ENCODE measurements around the gene SHLD2.
"Not testable (repeated sequence)": the region's sequence is repeated elsewhere in the genome, so short reads cannot be mapped to it uniquely, and the experiment has no call there.

Gene SHLD2

GRCh38 chr10:87142230-87143108, 47.5 kb downstream of the SHLD2 start:
- not testable (repeated sequence) for DNase-seq

DNA sequence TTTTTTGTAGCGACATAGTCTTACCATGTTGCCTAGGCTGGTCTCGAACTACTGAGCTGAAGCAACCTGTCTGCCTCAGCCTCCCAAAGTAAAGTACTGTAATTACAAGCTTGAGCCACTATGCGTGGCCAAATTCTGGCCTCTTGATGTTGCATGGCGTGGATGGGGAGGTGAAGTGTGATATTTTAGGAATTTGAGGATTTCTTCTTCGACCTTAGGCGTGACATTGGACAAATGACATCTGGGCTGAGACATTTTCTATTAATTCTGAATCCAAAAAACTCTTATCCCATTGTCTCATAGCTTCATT, 48.1 kb downstream of the SHLD2 start:
- not testable (repeated sequence) for DNase-seq

- not testable (repeated sequence) for DNase-seq
Observed at GRCh38 chr10:87145598-87145997, 50.6 kb downstream of the SHLD2 start.

DNA sequence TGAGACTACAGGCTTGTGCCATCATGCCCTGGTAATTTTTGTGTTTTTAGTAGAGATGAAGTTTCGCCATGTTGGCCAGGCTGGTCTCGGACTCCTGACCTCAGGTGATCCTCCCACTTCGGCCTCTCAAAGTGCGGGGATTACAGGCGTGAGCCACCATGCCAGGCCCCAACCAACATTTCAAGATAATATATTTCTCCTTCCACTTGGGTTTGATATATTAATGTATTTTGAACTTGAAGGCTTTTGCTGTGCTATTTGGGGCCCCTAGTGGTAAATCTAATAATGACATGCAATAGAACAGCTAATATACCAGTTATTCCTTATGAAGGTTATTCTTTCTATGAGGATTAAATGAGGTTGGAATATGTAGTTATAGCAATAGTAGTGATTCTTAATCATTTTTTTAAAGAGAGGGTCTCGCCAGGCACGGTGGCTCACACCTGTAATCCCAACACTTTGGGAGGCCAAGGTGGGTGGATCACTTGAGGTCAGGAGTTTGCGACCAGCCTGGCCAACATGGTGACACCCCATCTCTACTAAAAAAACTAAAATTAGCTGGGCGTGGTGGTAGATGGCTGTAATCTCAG, 54.1 kb downstream of the SHLD2 start:
- DNase-seq = not testable (repeated sequence)

- DNase-seq = not testable (repeated sequence)
Observed at GRCh38 chr10:87151516-87151915, 56.5 kb downstream of the SHLD2 start.

GRCh38 chr10:87156841-87157240, 61.8 kb downstream of the SHLD2 start:
- not testable (repeated sequence) for DNase-seq

- DNase-seq = not testable (repeated sequence)
Observed at GRCh38 chr10:87157821-87158220, 62.8 kb downstream of the SHLD2 start.

GRCh38 chr10:87162703-87163293, 67.8 kb downstream of the SHLD2 start:
- not testable (repeated sequence) for DNase-seq

GRCh38 chr10:87163414-87163813, 68.4 kb downstream of the SHLD2 start:
- not testable (repeated sequence) for DNase-seq

DNA sequence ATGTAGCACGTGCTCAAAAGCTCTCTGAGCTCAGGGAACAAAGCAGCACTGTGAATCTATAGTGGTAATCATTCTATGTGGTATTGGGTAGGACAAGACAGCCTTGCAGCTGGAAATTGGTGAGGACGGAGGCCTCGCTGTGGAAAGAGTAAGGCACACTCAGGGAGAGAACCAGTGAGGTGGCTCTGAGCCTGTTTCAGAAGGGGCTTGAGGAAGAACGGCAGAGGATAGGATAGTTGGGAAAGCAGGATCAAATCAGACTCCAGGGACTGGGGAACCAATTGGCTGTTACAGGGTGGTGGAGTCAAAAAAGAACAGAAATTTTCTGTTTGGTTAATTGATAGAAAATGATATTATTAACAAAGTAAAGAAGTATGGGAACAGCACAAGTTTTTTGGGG, 74.9 kb downstream of the SHLD2 start:
- DNase-seq = not testable (repeated sequence)

DNA sequence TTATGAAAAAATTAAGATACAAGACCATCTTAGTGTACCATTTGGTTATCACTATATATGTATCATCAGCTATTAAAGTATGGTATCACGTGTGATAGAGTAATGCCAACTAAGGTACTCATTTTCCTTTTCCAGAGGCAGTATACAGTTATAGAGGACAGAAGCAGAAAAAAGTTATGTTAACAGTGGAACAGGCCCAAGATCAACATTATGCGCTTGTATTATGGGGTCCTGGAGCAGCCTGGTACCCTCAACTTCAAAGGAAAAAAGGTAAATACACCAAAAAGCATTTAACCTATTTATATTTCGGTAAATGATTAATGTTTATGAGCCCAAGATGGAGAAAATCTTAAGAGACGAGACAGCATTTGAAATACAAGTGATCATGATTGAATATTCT, 75.7 kb downstream of the SHLD2 start:
- not testable (repeated sequence) for DNase-seq

DNA sequence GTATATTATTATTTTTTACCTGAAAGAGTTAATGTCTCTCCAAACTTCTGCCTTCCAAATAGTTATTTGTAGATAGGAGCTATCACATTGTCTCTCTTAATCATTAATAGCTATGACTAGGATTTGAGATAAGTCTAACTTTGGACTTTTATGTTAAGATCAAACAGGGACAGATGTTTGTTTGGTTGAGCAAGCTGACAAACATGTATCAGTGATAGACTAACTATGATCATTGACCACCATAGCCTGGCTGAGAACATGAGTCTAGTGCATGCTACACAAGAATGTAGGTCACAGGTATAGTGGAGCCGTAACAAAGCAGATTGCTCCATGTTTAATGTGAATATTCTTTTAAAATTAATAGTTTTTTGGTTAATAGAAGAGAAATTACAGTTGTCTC, 76.7 kb downstream of the SHLD2 start:
- not testable (repeated sequence) for DNase-seq

DNA sequence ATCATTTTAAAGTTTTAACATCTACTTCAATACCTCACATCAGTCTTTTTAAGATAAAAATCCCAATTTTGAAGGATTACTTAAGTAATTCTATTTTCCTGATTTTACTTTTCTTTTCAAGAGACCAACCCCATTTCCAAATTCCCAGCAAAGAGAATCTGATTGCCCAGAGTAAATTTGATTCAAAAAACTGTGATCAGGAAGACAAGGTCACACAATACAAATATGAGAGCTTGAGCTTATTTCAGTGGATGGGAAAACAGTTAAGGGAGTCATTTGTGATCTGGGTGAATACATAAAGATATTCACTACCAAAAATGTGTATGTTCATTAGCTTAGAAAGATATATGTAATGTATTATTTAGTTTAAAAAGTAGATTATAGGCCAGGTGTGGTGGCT, 77.2 kb downstream of the SHLD2 start:
- not testable (repeated sequence) for DNase-seq

- not testable (repeated sequence) for DNase-seq
Observed at GRCh38 chr10:87177587-87177986, 82.6 kb downstream of the SHLD2 start.

DNA sequence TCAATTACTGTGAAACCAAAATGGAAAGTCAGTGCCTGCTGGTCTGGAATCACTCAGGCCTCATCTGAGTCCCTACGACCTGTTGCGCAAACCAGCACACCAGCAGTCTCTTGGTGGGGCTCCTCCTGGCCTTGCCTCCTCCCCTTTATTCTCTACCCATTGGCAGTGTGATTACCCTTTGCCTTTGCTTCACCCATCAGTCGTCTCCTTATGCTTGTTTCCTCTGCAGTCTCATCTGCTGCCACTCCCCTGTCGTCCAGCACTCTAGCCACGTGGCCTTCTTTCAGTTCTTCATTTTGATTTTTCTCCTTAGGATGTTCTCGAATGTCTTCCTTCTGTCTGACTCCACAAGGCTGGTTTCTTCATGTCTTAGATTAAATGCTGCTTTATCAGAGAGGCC, 89.4 kb downstream of the SHLD2 start:
- not testable (repeated sequence) for DNase-seq

GRCh38 chr10:87186016-87186415, 91.0 kb downstream of the SHLD2 start:
- DNase-seq = not testable (repeated sequence)

DNA sequence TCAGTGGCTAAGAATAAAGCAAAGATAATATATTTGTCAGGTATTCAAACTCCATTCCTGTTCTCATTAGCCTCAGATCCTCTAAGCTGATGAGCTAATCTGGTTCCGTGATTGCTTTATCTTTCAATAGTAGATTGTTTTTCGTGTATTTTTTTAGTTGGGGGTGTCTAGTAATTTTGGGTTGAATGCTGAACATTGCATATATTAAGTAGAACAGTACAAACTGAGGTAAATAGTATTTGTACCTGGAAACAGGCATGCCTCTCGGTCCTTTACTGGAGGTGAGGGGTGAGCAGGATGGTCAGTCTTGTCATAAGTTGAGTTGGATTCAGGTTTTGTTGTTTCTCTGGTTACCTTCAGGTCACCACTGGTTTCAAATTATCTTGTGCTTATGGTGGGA, 92.6 kb downstream of the SHLD2 start:
- not testable (repeated sequence) for DNase-seq

GRCh38 chr10:87191841-87192240, 96.8 kb downstream of the SHLD2 start:
- not testable (repeated sequence) for DNase-seq

- peak in 1 of 58 donors; percentile 29 for DNase-seq
Observed at GRCh38 chr10:87200924-87201323, 105.9 kb downstream of the SHLD2 start.

DNA sequence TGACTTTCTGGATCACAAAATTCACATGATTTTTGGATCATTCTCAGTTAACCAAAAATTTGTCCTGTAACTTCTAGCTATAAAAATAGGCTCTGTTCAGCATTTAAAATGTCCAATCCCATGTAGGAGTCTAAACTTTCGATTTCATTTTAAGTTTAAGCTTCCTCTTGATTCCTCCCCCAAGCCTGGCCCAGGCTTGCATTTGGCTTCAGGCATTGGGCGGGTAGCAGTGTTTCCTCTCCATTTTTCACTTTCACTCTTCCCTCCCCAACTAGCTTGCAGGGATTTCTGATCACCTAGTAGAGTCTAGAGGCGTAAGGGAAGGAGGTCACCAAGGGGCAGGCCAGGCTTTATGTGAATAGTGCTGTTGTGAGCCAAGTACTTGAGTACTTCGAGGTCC, 109.8 kb downstream of the SHLD2 start:
- DNase-seq = not testable (repeated sequence)

DNA sequence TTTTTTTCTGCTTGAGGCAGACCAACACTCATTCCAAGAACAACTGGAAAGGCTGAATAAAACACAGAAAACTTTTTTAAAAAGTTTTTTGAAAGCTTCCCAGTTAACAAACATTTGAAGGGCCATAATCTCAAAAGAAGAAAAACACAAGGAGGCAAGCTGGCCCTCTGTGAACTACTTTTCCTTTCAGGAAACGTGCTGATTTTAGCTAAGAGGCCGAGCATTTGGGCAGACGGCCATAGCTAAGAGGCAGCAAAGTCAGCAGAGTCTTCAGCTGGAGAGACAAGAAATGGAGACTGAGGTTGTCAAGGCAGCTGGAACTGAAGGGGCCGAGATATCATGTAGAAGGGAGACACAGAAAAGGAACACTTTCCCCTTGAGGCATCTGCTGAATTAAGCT, 111.9 kb downstream of the SHLD2 start:
- not testable (repeated sequence) for DNase-seq

DNA sequence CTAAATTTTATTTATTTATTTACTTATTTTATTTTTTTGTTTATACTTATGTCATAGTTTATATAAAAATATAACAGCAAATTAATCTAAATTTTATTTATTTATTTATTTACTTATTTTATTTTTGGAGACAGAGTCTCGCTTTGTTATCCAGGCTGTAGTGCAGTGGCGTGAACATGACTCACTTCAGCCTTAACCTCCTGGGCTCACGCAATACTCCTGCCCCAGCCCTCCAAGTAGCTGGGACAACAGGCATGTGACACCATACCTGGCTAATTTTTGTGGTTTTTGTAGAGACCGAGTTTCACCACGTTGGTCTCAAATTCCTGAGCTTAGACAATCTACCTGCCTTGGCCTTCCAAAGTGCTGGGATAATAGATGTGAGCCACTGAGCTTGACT, 115.3 kb downstream of the SHLD2 start:
- DNase-seq = not testable (repeated sequence)

All from anterior cingulate cortex (tissue), 58 donors.